Glutamatergic neuron (in vitro differentiated cells): ENCODE data around the gene SYNE2. TPM values are rescaled to one million over a fixed set of nuclear protein-coding genes. Genes with fewer than 3 reads are reported as not detected.
"Not testable (repeated sequence)": the region's sequence is repeated elsewhere in the genome, so short reads cannot be mapped to it uniquely, and the experiment has no call there.

Experiments used
- DNase-seq: peaks from one replicate; pipeline ENCODE4 v3.0.0; 2022
- H3K27ac Mint-ChIP-seq: one replicate; pipeline ENCODE4 v1.8.0; 2020; ENCODE audit warnings: mild to moderate bottlenecking, mixed read lengths, inconsistent platforms; ENCODE audit not compliant: unreplicated experiment
- H3K27me3 Mint-ChIP-seq: one replicate; pipeline ENCODE4 v1.8.0; 2020; ENCODE audit warnings: mild to moderate bottlenecking, moderate library complexity, mixed read lengths, inconsistent platforms; ENCODE audit not compliant: unreplicated experiment
- H3K36me3 Mint-ChIP-seq: one replicate; pipeline ENCODE4 v1.8.0; 2020; ENCODE audit warnings: mild to moderate bottlenecking, mixed read lengths, inconsistent platforms; ENCODE audit not compliant: unreplicated experiment
- H3K4me1 Mint-ChIP-seq: one replicate; pipeline ENCODE4 v1.8.0; 2020; ENCODE audit warnings: mild to moderate bottlenecking, low read depth, mixed read lengths, inconsistent platforms; ENCODE audit not compliant: unreplicated experiment
- H3K4me3 Mint-ChIP-seq: one replicate; pipeline ENCODE4 v1.8.0; 2020; ENCODE audit warnings: mild to moderate bottlenecking, mixed read lengths, inconsistent platforms; ENCODE audit not compliant: unreplicated experiment
- H3K9me3 Mint-ChIP-seq: one replicate; pipeline ENCODE4 v1.8.0; 2020; ENCODE audit warnings: mild to moderate bottlenecking, moderate library complexity, mixed read lengths, inconsistent platforms; ENCODE audit not compliant: unreplicated experiment
- total RNA-seq: library from RNA; stranded (reverse); fragmentation: NEBNext Ultra II Directional; extraction: Animal tissue kit (Norgen Biotek cat#: 25700); gene quantifications from one replicate; pipeline ENCODE4 v1.2.1, GENCODE V29; 2021; ENCODE audit not compliant: unreplicated experiment
- TF ChIP-seq, protein P1 (sequence below): fragments of 200-600 bp; sonication (generic); IDR thresholded peaks from one replicate; pipeline ENCODE4 v1.5.0; 2021; ENCODE audit not compliant: partially characterized antibody, unreplicated experiment

Gene SYNE2
- total RNA-seq, 1 donor from 2014 or later = 81.7 TPM

DNA sequence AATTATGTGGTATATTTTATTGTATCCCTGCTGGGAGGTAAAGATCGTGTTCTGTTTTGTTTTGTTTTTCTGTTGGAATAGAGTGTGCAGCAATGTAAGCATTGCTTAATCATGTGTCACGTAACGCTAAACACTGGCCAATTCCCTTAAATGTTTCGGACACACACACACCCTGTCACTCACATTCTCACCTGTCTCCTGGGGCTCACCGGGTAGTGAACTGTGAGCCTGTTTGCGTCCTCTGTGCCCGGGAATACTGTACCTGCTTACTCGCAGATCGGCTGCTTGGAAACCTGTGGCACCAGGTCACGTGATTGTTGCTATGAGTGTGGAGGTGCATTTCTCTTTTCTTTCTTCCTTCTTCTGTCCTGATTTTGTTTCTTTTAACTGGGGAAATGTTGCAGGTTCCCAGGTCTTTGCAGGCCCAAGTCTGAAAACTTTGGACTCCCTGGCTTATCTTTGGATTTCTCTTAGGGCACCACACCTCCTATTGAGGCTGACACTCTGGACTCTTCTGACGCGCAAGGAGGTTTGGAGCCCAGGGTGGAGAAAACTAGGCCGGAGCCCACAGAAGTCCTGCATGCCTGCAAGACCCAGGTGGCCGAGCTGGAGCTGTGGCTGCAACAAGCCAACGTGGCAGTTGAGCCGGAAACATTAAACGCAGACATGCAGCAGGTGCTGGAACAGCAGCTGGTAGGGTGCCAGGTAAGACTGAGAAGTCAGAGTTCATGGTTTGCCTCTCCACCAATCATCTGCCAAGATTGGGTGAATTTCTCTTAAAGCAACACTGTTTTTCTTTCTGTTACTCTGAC is 260.3 kb downstream of the SYNE2 start:
- no peaks in the 10 kb centered on the region for H3K4me1 Mint-ChIP-seq
- no peak for DNase-seq
- H3K9me3 Mint-ChIP-seq = no peaks in the 10 kb centered on the region
- TF ChIP-seq, protein P1, sequence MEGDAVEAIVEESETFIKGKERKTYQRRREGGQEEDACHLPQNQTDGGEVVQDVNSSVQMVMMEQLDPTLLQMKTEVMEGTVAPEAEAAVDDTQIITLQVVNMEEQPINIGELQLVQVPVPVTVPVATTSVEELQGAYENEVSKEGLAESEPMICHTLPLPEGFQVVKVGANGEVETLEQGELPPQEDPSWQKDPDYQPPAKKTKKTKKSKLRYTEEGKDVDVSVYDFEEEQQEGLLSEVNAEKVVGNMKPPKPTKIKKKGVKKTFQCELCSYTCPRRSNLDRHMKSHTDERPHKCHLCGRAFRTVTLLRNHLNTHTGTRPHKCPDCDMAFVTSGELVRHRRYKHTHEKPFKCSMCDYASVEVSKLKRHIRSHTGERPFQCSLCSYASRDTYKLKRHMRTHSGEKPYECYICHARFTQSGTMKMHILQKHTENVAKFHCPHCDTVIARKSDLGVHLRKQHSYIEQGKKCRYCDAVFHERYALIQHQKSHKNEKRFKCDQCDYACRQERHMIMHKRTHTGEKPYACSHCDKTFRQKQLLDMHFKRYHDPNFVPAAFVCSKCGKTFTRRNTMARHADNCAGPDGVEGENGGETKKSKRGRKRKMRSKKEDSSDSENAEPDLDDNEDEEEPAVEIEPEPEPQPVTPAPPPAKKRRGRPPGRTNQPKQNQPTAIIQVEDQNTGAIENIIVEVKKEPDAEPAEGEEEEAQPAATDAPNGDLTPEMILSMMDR = no peak
- no peak overlapping the region for H3K4me3 Mint-ChIP-seq
- no peak overlapping the region for H3K27ac Mint-ChIP-seq
- H3K36me3 Mint-ChIP-seq = no peaks in the 10 kb centered on the region
- H3K27me3 Mint-ChIP-seq = peaks cover 1% of the 10 kb centered on the region

DNA sequence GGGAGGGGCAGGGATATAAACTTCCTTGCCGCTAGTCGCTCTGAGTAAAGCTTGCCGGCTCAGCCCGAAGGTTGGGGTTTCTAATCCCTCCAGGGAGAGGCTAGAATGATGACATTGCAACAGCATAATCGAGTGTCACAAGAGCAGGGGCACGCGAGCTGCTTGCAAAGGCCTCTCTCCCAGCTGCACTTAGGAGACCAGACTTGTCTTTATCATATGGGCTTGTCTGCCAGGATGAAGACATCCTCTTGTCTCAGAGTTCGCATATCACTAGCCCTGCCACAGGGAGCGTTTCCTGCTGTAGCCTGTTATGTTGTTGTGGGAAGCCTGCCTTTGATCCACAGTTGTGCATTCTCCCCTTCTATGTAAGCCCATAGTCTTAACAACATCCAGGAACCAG is 261.4 kb downstream of the SYNE2 start:
- Mint-ChIP-seq H3K36me3 (no peaks in the 10 kb centered on the region), H3K27me3 (peaks cover 1% of the 10 kb centered on the region), H3K4me3 (no peak overlapping the region), H3K4me1 (no peaks in the 10 kb centered on the region), H3K9me3 (no peaks in the 10 kb centered on the region), H3K27ac (no peak overlapping the region)
- TF ChIP-seq, protein P1 = no peak
- DNase-seq = no peak

DNA sequence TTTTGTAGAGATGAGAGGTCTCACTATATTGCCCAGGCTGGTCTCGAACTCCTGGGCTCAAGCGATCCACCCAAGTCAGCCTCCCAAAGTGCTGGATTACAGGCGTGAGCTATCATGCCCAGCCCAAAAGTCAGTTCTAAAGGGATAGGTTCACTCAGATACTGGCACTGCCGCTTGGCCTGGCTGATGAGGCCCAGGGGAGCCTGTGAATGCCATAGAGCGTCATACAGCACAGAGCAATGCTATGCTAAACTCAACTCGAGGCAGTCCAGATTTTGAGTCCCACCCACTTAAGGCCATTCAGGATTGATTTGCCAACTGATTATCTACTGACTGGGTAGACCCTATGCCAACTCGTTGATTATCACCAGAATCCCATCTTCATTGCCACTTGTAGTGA is 262.0 kb downstream of the SYNE2 start:
- Mint-ChIP-seq H3K4me1 (no peaks in the 10 kb centered on the region), H3K27ac (no peak overlapping the region), H3K27me3 (peaks cover 1% of the 10 kb centered on the region), H3K9me3 (no peaks in the 10 kb centered on the region), H3K36me3 (no peaks in the 10 kb centered on the region), H3K4me3 (no peak overlapping the region)
- DNase-seq = no peak
- TF ChIP-seq, protein P1 = no peak

DNA sequence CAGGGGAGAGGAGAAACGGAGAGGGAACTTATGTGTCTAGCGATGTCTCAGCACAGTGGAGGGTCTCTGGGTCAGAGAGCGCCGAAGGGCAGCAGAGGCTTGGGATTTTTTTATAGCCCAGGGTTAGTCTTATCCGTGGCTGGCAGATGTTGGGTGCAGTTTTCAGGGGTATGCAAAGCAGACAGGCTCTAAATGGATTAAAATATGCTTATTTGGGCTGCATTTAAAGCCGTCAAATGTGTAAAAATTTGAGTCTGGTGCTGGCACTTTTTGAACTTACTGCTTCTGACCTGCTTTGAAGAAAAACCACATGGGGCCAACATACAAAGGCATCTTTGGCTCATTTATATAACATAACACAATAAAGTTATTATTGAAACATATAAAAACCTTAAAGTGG is 262.6 kb downstream of the SYNE2 start:
- no peaks in the 10 kb centered on the region for H3K9me3 Mint-ChIP-seq
- H3K27ac Mint-ChIP-seq = no peak overlapping the region
- TF ChIP-seq, protein P1 = no peak
- peaks cover 1% of the 10 kb centered on the region for H3K27me3 Mint-ChIP-seq
- no peaks in the 10 kb centered on the region for H3K36me3 Mint-ChIP-seq
- no peak for DNase-seq
- no peaks in the 10 kb centered on the region for H3K4me1 Mint-ChIP-seq
- no peak overlapping the region for H3K4me3 Mint-ChIP-seq

DNA sequence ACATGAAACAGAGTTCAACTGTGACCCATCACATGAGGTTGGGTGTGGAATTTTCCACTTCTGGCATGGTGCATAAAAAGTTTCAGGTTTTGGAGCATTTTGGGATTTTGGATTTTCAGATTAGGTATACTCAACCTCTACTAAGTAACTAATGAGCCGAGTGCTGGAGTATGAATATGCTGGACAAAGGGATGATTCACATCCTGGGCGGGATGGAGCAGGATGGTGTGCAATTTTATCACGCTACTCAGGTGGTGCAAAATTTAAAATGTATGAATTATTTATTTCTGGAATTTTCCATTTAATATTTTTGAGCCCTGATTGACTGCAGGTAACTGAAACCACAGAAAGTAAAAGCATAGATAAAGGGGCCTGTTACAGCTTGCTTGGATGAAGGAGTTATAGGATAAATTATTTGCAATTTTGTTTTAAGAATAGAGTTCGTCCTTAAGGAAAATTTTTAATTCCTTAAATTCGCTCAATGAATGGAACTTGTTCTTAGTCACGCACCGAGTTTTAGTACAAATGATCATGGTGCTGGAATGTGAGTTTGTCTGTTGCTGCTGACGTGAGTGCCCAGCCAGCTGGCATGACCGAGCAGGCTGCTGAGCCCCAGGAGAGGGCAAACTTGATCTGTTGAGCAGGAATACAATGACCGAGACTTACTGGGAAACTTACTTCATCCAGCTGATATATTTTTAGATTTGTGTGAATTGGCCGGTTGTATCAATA is 265.0 kb downstream of the SYNE2 start:
- no peak for DNase-seq
- no peak overlapping the region for H3K4me3 Mint-ChIP-seq
- no peaks in the 10 kb centered on the region for H3K36me3 Mint-ChIP-seq
- H3K4me1 Mint-ChIP-seq = no peaks in the 10 kb centered on the region
- H3K27ac Mint-ChIP-seq = no peak overlapping the region
- H3K9me3 Mint-ChIP-seq = no peaks in the 10 kb centered on the region
- TF ChIP-seq, protein P1 = no peak
- no peaks in the 10 kb centered on the region for H3K27me3 Mint-ChIP-seq

DNA sequence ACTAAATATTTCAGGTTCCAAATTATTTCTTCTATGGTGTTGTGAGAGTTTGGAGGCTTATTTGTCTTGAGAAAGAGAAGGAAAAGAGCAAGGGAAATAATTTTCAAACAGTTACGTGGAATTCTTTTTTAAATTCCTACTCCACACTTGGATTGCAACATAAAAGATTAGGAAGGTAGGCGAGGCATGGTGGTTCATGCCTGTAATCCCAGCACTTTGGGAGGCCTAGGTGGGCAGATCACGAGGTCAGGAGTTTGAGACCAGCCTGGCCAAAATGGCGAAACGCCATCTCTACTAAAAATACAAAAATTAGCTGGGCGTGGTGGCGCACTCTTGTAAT is 265.6 kb downstream of the SYNE2 start:
- H3K36me3 Mint-ChIP-seq, H3K4me1 Mint-ChIP-seq, H3K9me3 Mint-ChIP-seq, H3K27ac Mint-ChIP-seq, H3K4me3 Mint-ChIP-seq, H3K27me3 Mint-ChIP-seq, DNase-seq: not testable (repeated sequence)
